NCI-H2196 (cell line): ENCODE results near the gene C7.

Experiments used
- DNase-seq: peaks from one replicate; lab custom pipeline; 2025; ENCODE audit not compliant: unreplicated experiment; lab: John Stamatoyannopoulos, UW

Gene C7

DNA sequence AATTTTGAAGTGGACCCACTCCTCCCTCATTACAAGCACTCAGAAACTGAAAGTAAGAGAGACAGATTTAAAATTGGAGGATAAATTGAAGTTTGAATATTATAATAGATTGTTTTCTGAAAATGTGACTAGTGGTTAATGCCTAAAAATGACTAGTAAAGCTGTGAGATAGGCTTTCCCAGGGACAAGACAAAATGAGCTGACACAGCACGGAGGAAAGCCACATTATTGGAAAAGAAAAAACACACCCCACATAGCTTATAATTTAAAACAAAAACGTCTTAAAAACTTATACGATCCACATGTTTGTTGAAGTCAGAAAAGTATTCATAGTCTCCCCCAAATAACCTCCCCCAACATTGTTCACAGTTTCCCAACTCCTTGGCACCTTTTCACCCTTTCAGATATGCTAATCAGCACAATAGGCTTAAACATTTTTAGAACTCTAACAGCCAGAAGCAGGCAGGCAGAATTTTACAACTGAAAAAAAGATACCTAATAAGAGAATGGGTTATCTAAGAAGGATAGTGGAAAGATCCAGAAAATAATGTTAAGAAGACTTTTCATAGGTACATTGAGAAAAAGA, 6.1 kb downstream of the C7 start:
- DNase-seq: no peak

- no peak for DNase-seq
These were observed 6.9 kb downstream of the C7 start for GRCh38 chr5:40916226-40916625.

- no peak for DNase-seq
These were observed 19.7 kb downstream of the C7 start for GRCh38 chr5:40928886-40929448.

GRCh38 chr5:40932766-40933165, 23.5 kb downstream of the C7 start:
- no peak for DNase-seq

DNA sequence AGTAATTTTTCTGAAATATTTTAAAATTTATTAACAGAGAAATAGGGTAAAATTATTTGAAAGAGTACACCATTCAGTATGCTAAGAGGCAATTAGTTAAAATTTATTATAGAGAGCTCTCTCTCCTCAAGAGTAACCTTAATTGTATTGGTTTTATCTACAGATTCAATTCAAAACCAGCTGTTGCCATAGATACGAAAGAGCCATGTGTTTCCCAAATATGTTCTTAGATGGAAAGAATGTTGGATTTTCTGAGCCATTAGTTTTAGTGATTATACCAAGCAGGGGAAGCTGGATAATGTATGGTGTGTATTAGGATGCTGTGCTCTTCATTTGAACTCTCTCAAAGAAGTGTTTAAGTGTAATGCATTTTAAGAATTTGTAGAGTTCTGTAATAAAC, 27.8 kb downstream of the C7 start:
- no peak for DNase-seq

- DNase-seq: no peak
These were observed 30.5 kb downstream of the C7 start for GRCh38 chr5:40939753-40940152.

DNA sequence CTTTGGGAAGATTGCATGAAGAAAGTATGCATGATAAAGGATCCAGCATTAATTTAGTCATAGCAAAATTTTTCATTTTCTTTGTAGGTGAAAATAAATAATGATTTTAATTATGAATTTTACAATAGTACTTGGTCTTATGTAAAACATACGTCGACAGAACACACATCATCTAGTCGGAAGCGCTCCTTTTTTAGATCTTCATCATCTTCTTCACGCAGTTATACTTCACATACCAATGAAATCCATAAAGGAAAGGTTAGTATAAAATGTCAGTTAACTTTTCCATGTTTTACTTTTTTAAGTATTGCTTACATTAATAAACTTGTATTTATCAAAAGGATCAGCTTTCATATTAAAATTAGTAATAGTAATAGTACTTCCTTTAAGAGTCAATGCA, 35.8 kb downstream of the C7 start:
- no peak for DNase-seq

- no peak for DNase-seq
These were observed 46.0 kb downstream of the C7 start for GRCh38 chr5:40955313-40955712.

DNA sequence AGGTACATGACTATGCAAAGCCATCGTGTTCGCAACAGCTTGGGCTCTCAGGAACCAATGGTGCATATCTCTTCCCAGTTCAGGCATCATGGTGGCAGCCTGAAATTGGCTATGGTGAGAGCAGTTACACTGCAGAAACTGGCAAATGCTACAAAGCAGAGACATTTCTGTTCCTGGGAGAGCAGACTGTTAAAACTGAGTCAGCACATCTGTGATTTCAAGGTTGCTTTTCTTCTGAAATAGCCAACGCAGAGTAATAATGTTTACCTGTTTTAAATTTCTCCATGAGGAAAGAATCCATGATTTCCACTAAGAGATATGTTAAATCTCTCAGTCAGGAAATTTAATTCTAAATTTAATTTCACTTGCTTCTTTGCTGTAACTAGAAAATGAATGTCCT, 47.8 kb downstream of the C7 start:
- no peak for DNase-seq

- DNase-seq: no peak
These were observed 49.5 kb downstream of the C7 start for GRCh38 chr5:40958811-40959210.

- DNase-seq: no peak
These were observed 50.7 kb downstream of the C7 start for GRCh38 chr5:40960037-40960436.

DNA sequence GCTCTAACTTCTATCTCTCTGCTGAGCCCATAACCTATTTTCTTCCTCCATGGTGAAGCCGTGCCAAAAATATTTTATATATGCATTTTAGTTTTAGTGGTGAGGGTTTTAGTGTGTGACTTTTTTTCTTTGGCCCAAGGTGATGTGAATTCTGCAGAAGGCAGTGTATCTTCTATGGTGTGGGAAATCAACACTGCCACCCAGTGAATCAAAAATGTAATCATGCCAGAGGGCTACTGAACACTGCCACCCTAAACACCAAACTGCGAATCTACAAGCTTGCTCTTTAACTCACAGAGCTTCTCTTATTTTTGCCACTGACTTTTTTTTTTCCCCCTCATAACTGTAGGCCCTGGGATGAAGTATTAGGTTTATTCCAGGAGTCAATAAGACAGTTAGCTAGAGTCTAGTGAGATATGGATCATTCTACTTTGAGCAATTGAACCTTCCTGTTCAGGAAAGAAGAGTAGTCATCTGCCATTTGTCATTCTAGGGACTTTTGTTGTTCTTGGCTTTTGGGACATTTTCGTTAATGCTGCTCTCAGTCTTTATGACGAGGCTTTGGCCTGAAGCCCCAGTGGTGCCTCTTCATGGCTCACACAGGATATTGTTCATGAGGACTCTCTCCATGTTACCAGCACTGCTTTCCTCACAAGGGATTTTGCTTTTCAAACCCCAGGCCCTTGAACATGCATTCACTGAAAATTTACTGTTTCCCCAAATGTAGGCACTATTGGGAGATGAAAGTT, 53.1 kb downstream of the C7 start:
- DNase-seq: no peak

- DNase-seq: no peak
These were observed 63.1 kb downstream of the C7 start for GRCh38 chr5:40972434-40972833.

DNA sequence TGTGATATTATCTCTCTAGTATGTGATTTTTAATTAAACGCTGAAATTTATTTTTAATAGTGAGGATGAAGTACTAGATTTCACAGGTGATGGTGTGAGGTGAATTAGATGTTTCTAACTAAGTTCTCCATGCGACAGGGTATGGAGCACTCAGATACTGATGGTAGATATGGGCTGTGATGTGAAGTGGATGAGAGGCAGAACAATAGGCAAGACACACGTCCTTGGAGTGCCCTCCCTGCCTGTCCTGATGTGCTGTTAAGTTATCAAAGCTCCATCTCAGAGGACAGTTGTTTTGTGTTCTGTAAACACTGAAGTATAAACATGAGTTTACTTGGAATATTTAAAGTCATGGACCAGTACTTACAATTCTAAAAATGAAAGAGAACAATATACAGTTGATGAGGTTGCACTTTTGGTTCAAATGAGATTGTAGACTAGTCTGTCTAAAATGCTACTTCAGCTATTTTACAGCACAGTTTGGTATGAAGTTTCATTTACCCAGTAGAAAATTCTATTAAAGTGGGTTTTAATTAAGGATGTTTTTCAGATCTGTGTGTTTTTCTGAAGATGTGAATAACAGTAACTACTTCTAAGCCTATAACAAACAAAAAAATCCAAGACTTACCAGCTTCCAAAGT, 64.2 kb downstream of the C7 start:
- no peak for DNase-seq

- DNase-seq: no peak
These were observed 66.7 kb downstream of the C7 start for GRCh38 chr5:40976041-40976440.

GRCh38 chr5:40976836-40977235, 67.5 kb downstream of the C7 start:
- no peak for DNase-seq

DNA sequence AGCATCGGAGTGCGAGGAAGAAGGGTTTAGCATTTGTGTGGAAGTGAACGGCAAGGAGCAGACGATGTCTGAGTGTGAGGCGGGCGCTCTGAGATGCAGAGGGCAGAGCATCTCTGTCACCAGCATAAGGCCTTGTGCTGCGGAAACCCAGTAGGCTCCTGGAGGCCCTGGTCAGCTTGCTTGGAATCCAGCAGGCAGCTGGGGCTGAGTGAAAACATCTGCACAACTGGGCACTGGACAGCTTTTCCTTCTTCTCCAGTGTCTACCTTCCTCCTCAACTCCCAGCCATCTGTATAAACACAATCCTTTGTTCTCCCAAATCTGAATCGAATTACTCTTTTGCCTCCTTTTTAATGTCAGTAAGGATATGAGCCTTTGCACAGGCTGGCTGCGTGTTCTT, 72.1 kb downstream of the C7 start:
- no peak for DNase-seq

GRCh38 chr5:40983781-40984180, 74.5 kb downstream of the C7 start:
- no peak for DNase-seq

DNA sequence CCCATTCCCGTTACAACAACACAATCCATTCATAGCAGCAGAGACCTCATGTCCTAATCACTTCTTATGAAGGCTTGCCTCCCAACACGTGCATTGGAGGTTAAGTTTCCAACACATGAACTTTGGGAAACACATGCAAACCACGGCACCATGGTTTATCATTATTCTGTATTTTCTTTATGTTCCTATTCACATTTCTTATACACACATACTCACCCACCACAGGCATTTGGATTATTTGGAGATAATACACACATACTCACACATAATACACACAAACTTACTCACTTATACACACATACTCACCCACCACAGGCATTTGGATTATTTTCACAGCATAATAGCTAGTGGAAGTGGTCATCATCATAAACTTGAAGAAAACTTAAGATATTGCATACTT, 75.6 kb downstream of the C7 start:
- DNase-seq: no peak

- DNase-seq: no peak
These were observed 76.2 kb downstream of the C7 start for GRCh38 chr5:40985501-40985900.

DNA sequence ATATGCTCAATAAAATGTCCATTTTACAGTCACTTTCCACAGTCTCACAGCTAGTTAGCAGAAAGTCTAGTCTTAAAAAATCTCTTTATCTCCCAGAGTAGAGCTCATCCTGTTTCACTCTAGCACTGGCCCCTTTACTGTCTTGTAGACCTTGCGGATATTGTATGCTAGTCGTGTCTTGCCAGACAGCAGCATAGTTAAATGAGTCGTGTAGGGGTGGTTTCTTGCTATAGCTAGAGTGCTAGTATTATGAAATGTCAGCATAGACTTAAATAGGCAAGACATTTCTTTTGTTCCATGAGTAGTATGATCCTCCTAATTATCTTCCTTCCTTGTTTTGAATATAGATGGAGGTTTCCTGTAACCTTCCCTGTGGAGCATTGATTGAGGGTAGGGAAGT, 77.4 kb downstream of the C7 start:
- no peak for DNase-seq

DNA sequence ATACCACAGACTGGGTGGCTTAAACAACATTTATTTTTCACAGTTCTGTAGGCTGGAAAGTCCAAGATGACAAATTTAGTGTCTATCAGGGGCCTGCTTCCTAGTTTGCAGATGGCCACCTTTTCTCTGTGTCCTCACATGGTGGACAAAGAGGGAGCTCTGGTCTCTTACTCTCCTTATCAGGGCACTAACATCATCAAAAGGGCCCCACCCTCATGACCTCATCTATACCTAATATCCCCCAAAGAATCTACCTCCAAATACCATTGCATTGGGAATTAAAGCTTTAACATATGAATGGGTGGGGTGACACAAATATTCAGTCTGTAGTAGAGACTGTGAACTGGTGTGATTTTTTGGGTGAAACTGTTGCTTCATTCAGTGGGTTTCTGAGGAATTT, 78.1 kb downstream of the C7 start:
- DNase-seq: no peak
